HepG2 (cell line): Measurements from ENCODE around the gene AHSA1. TPM values are rescaled to one million over a fixed set of nuclear protein-coding genes. Genes with fewer than 3 reads are reported as not detected.

Experiments used
- CHCHD3 ChIP-seq: sonication (generic); formaldehyde crosslinking; IDR thresholded peaks from 2 replicates; pipeline ENCODE4 v1.8.0; 2022; ENCODE audit warnings: mild to moderate bottlenecking, missing genetic modification reagents, moderate library complexity
- ETV5 ChIP-seq: IDR thresholded peaks from 2 replicates; pipeline ENCODE4 v1.6.1; 2018; ENCODE audit warnings: missing biosample characterization, missing genetic modification reagents, inconsistent platforms, borderline replicate concordance
- FOXJ3 ChIP-seq: sonication (generic); formaldehyde crosslinking; IDR thresholded peaks from 2 replicates; pipeline ENCODE4 v1.4.0; 2020; ENCODE audit warnings: missing genetic modification reagents, mild to moderate bottlenecking, borderline replicate concordance
- HMG20B ChIP-seq: conservative IDR thresholded peaks from 2 replicates; pipeline ENCODE4 v1.6.1; 2016; ENCODE audit warnings: missing genetic modification reagents, missing compliant biosample characterization
- MATR3 ChIP-seq: sonication (generic); formaldehyde crosslinking; IDR thresholded peaks from 2 replicates; pipeline ENCODE4 v1.4.0; 2020; ENCODE audit warnings: missing genetic modification reagents
- NCOR1 ChIP-seq: fragments of 200-600 bp; sonication (generic); IDR thresholded peaks from 2 replicates; pipeline ENCODE4 v1.7.0; 2017; ENCODE audit warnings: antibody characterized with exemption, low read length, borderline replicate concordance
- ONECUT2 ChIP-seq: sonication (generic); formaldehyde crosslinking; IDR thresholded peaks from 2 replicates; pipeline ENCODE4 v1.4.0; 2020; ENCODE audit warnings: missing genetic modification reagents
- PHF20 ChIP-seq: sonication (generic); formaldehyde crosslinking; IDR thresholded peaks from 2 replicates; pipeline ENCODE4 v1.5.0; 2020; ENCODE audit warnings: mild to moderate bottlenecking, missing genetic modification reagents
- POLR2AphosphoS5 ChIP-seq: IDR thresholded peaks from 2 replicates; pipeline ENCODE4 v1.6.1; 2012; ENCODE audit warnings: low read depth, low read length
- RBM22 ChIP-seq: fragments of 200-400 bp; formaldehyde crosslinking; optimal IDR thresholded peaks from 2 replicates; pipeline ENCODE3; 2017; ENCODE audit warnings: mild to moderate bottlenecking, low read length, moderate library complexity
- RELA ChIP-seq: sonication (generic); formaldehyde crosslinking; IDR thresholded peaks from 2 replicates; pipeline ENCODE4 v1.4.0; 2020; ENCODE audit warnings: missing genetic modification reagents
- SRF ChIP-seq: IDR thresholded peaks from 2 replicates; pipeline ENCODE4 v1.6.1; 2011; ENCODE audit warnings: mild to moderate bottlenecking, low read depth, low read length, moderate library complexity
- SSRP1 ChIP-seq: IDR thresholded peaks from 2 replicates; pipeline ENCODE4 v1.6.1; 2016; ENCODE audit warnings: control low read depth
- TGIF2 ChIP-seq: IDR thresholded peaks from 2 replicates; pipeline ENCODE4 v1.6.1; 2016; ENCODE audit warnings: control low read depth, missing compliant biosample characterization
- ZNF180 ChIP-seq: sonication (generic); formaldehyde crosslinking; IDR thresholded peaks from 2 replicates; pipeline ENCODE4 v1.4.0; 2020; ENCODE audit warnings: low read depth, missing genetic modification reagents, borderline replicate concordance
- ZNF282 ChIP-seq: fragments of 450-650 bp; IDR thresholded peaks from 2 replicates; pipeline ENCODE4 v1.6.1; 2018; ENCODE audit not compliant: partially characterized antibody
- ZNF329 ChIP-seq: sonication (generic); formaldehyde crosslinking; IDR thresholded peaks from 2 replicates; pipeline ENCODE4 v1.9.0; 2021; ENCODE audit warnings: low read depth, mild to moderate bottlenecking, missing genetic modification reagents
- ZNF432 ChIP-seq: sonication (generic); formaldehyde crosslinking; IDR thresholded peaks from 2 replicates; pipeline ENCODE4 v1.5.0; 2020; ENCODE audit warnings: missing genetic modification reagents, mild to moderate bottlenecking, borderline replicate concordance
- ZNF776 ChIP-seq: sonication (generic); formaldehyde crosslinking; IDR thresholded peaks from 2 replicates; pipeline ENCODE4 v1.4.0; 2020; ENCODE audit warnings: mild to moderate bottlenecking, missing genetic modification reagents
- ZNF788 ChIP-seq: sonication (generic); formaldehyde crosslinking; IDR thresholded peaks from 2 replicates; pipeline ENCODE4 v1.5.0; 2020; ENCODE audit warnings: mild to moderate bottlenecking, missing genetic modification reagents, borderline replicate concordance
- polyA plus RNA-seq, 8 experiments: library from polyadenylated mRNA; depleted of rRNA in 3 of 8; stranded (reverse) in 7 of 8; unstranded in 1 of 8; fragments of >200 nt; fragmentation: Illumina TruSeq in 4 of 8; extraction: Trizol in 4 of 8; gene quantifications; 2 replicates each; pipeline versions ENCODE4 v1.2.1 to v1.2.3, GENCODE V29; 2011 to 2016; ENCODE audit warnings: low read depth in 4 of 8, missing spikeins in 1 of 8, mixed read lengths in 1 of 8; ENCODE audit not compliant: insufficient read depth in 1 of 8
- total RNA-seq, 5 experiments: library from RNA; depleted of rRNA; stranded (reverse); fragments of >200 nt; fragmentation: Illumina TruSeq; extraction: Trizol; gene quantifications; 2 replicates each; pipeline ENCODE4 v1.2.3, GENCODE V29; 2016; ENCODE audit warnings: low read depth in 1 of 5
- TF ChIP-seq, protein P1 (sequence below): sonication (generic); formaldehyde crosslinking; IDR thresholded peaks from 2 replicates; pipeline ENCODE4 v1.5.0; 2020; ENCODE audit warnings: missing genetic modification reagents
- TF ChIP-seq, protein P2 (sequence below): IDR thresholded peaks from 2 replicates; pipeline ENCODE4 v1.6.1; 2016; ENCODE audit warnings: low read depth, control low read depth
- TF ChIP-seq, protein P3 (sequence below): fragments of 450-650 bp; IDR thresholded peaks from 2 replicates; pipeline ENCODE4 v1.6.1; 2016
- TF ChIP-seq, protein P4 (sequence below): sonication (generic); formaldehyde crosslinking; IDR thresholded peaks from 2 replicates; pipeline ENCODE4 v1.8.0; 2022; ENCODE audit warnings: missing genetic modification reagents, low read depth, mild to moderate bottlenecking, borderline replicate concordance
- TF ChIP-seq, protein P5 (sequence below): IDR thresholded peaks from 2 replicates; pipeline ENCODE4 v1.6.1; 2018; ENCODE audit warnings: missing genetic modification reagents, mild to moderate bottlenecking, missing compliant biosample characterization

Gene AHSA1
- total and polyA plus RNA-seq, 2 of the 13 experiments (the other 11 are each of a cell fraction or from before 2014, with no cell fraction given): 113 to 241 TPM

DNA sequence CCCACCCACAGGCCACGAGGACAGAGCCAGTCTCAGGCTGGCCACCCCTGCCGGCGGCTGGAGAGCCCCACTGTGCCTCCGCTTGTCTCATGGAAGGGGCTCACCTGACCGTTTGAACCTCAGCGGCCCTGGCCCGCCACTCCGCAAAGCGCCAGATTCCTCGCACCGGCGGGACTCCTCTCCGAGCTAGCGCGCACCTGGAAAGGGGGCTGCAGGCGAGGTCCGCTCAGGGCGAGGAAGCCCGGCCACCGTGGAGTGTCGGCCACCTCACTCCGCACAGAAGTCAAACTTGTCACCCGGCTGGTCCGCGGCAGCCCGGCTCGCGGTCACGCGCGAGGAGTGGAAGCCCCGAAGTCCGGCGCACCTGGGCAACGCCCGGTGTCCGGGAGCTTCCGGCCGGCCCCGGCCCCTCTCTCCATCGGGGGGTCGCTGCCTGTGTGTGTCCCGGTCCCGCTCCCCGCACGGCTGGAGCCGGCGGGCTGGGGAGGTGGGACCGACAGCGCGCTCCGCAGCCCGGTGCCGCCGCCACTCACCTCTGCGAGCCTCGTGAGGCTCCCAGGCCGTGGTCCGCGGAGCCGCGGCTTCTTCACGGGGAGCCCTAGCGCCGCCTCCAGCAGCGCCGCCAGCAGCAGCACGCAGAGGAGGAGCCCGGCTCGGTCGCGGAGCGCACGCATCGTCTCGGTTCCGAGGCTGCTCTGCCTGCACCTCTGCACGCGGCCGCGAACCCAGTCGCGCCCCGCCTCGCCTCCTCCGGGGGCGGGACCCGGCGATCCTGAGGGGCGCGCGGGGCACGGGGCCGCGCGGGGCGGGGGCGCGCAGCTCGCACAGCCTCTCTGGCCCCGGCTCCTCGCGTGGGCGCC lies 40.5 kb downstream of the AHSA1 start, which contains the start of gene ISM2 (continued):
- peak; percentile 64 for TF ChIP-seq POLR2AphosphoS5
- peak; percentile 25; the same call in 1 of the 2 replicates for TF ChIP-seq ZNF788 (CRISPR knock-in tag)
- no peak for TF ChIP-seq ETV5
- TF ChIP-seq NCOR1: no peak
- TF ChIP-seq RELA (CRISPR knock-in tag): no peak
- TF ChIP-seq, protein P1, sequence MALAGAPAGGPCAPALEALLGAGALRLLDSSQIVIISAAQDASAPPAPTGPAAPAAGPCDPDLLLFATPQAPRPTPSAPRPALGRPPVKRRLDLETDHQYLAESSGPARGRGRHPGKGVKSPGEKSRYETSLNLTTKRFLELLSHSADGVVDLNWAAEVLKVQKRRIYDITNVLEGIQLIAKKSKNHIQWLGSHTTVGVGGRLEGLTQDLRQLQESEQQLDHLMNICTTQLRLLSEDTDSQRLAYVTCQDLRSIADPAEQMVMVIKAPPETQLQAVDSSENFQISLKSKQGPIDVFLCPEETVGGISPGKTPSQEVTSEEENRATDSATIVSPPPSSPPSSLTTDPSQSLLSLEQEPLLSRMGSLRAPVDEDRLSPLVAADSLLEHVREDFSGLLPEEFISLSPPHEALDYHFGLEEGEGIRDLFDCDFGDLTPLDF (CRISPR knock-in tag): peak; percentile 39; the same call in 1 of the 2 replicates
- 0 out of 2 replicates have a peak, but pooled peaks have one; percentile 33 for TF ChIP-seq SSRP1 (CRISPR knock-in tag)
- TF ChIP-seq, protein P2, sequence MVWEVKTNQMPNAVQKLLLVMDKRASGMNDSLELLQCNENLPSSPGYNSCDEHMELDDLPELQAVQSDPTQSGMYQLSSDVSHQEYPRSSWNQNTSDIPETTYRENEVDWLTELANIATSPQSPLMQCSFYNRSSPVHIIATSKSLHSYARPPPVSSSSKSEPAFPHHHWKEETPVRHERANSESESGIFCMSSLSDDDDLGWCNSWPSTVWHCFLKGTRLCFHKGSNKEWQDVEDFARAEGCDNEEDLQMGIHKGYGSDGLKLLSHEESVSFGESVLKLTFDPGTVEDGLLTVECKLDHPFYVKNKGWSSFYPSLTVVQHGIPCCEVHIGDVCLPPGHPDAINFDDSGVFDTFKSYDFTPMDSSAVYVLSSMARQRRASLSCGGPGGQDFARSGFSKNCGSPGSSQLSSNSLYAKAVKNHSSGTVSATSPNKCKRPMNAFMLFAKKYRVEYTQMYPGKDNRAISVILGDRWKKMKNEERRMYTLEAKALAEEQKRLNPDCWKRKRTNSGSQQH (CRISPR knock-in tag): no peak
- no peak for TF ChIP-seq MATR3
- no peak for TF ChIP-seq FOXJ3 (CRISPR knock-in tag)
- TF ChIP-seq ZNF180 (CRISPR knock-in tag): no peak
- TF ChIP-seq HMG20B (CRISPR knock-in tag): no peak
- TF ChIP-seq ZNF432 (CRISPR knock-in tag): no peak
- no peak for TF ChIP-seq ZNF776 (CRISPR knock-in tag)
- TF ChIP-seq, protein P3, sequence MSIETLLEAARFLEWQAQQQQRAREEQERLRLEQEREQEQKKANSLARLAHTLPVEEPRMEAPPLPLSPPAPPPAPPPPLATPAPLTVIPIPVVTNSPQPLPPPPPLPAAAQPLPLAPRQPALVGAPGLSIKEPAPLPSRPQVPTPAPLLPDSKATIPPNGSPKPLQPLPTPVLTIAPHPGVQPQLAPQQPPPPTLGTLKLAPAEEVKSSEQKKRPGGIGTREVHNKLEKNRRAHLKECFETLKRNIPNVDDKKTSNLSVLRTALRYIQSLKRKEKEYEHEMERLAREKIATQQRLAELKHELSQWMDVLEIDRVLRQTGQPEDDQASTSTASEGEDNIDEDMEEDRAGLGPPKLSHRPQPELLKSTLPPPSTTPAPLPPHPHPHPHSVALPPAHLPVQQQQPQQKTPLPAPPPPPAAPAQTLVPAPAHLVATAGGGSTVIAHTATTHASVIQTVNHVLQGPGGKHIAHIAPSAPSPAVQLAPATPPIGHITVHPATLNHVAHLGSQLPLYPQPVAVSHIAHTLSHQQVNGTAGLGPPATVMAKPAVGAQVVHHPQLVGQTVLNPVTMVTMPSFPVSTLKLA: no peak
- TF ChIP-seq PHF20 (CRISPR knock-in tag): no peak; the same call in 1 of the 2 replicates
- TF ChIP-seq SRF: no peak
- TF ChIP-seq, protein P4, sequence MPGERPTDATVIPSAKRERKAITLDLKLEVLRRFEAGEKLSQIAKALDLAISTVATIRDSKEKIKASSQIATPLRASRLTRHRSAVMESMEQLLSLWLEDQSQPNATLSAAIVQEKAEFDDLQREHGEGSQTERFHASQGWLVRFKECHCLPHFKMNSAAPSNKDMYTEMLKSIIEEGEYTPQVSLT (CRISPR knock-in tag): no peak
- TF ChIP-seq RBM22: no peak
- TF ChIP-seq CHCHD3 (CRISPR knock-in tag): no peak
- TF ChIP-seq ONECUT2 (CRISPR knock-in tag): no peak
- peak; percentile 28; the same call in 1 of the 2 replicates for TF ChIP-seq TGIF2
- TF ChIP-seq, protein P5, sequence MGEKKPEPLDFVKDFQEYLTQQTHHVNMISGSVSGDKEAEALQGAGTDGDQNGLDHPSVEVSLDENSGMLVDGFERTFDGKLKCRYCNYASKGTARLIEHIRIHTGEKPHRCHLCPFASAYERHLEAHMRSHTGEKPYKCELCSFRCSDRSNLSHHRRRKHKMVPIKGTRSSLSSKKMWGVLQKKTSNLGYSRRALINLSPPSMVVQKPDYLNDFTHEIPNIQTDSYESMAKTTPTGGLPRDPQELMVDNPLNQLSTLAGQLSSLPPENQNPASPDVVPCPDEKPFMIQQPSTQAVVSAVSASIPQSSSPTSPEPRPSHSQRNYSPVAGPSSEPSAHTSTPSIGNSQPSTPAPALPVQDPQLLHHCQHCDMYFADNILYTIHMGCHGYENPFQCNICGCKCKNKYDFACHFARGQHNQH (CRISPR knock-in tag): no peak; the same call in 1 of the 2 replicates
- peak; percentile 99 for TF ChIP-seq ZNF329 (CRISPR knock-in tag)
- no peak for TF ChIP-seq ZNF282
